HG03097 (cell line): ENCODE results near the gene GLO1.

Source experiments
- ATAC-seq: cut with Tn5 transposase; IDR thresholded peaks from one replicate; pipeline ENCODE4 v1.9.1; 2021; ENCODE audit not compliant: unreplicated experiment, low FRiP score

The GLO1 gene

GRCh38 chr6:38702558-38703397 lies at the start of gene GLO1:
GLO1 (minus strand) TSS chr6:38703145; CDS start chr6:38703054, 91 bp downstream.
- peak; percentile 96 for ATAC-seq

GRCh38 chr6:38750968-38751615 lies 48.1 kb upstream of the GLO1 start:
- ATAC-seq: no peak

- ATAC-seq: no peak
Observed at GRCh38 chr6:38749473-38749872, 46.5 kb upstream of the GLO1 start.

- no peak for ATAC-seq
Observed at GRCh38 chr6:38739532-38739931, 36.6 kb upstream of the GLO1 start.

GRCh38 chr6:38738261-38738660 lies 35.3 kb upstream of the GLO1 start:
- no peak for ATAC-seq

- no peak for ATAC-seq
Observed at GRCh38 chr6:38736951-38737350, 34.0 kb upstream of the GLO1 start.

GRCh38 chr6:38730140-38730862 lies 27.4 kb upstream of the GLO1 start:
- no peak for ATAC-seq

GRCh38 chr6:38728203-38728602 lies 25.3 kb upstream of the GLO1 start:
- ATAC-seq: no peak

GRCh38 chr6:38725414-38726183 lies 22.7 kb upstream of the GLO1 start:
- no peak for ATAC-seq

GRCh38 chr6:38724343-38724742 lies 21.4 kb upstream of the GLO1 start:
- no peak for ATAC-seq

- no peak for ATAC-seq
Observed at GRCh38 chr6:38723783-38724182, 20.8 kb upstream of the GLO1 start.

GRCh38 chr6:38722727-38723334 lies 19.9 kb upstream of the GLO1 start:
- ATAC-seq: no peak

GRCh38 chr6:38722038-38722437 lies 19.1 kb upstream of the GLO1 start:
- ATAC-seq: no peak

GRCh38 chr6:38720295-38720694 lies 17.4 kb upstream of the GLO1 start:
- no peak for ATAC-seq

GRCh38 chr6:38719358-38719757 lies 16.4 kb upstream of the GLO1 start:
- ATAC-seq: no peak

- no peak for ATAC-seq
Observed at GRCh38 chr6:38716825-38717224, 13.9 kb upstream of the GLO1 start.

- no peak for ATAC-seq
Observed at GRCh38 chr6:38715016-38715689, 12.2 kb upstream of the GLO1 start, which contains the start of gene DNAH8. DNAH8 (plus strand) TSS chr6:38715311; CDS start chr6:38722810, 7,499 bp downstream.

GRCh38 chr6:38714239-38715015 lies 11.5 kb upstream of the GLO1 start:
- ATAC-seq: no peak

- ATAC-seq: no peak
Observed at GRCh38 chr6:38713812-38714211, 10.9 kb upstream of the GLO1 start.
